Endothelial cell (in vitro differentiated cells): Measurements from ENCODE around the gene CPED1. TPM values are rescaled to one million over a fixed set of nuclear protein-coding genes. Genes with fewer than 3 reads are reported as not detected.

ENCODE experiments used
- DNase-seq: peaks from one replicate; pipeline ENCODE4 v3.0.0; 2021; ENCODE audit warnings: low spot score
- H3K27ac Mint-ChIP-seq: one replicate; pipeline ENCODE4 v1.8.0; 2021; ENCODE audit warnings: mixed read lengths, inconsistent platforms; ENCODE audit not compliant: unreplicated experiment
- H3K27me3 Mint-ChIP-seq: one replicate; pipeline ENCODE4 v1.8.0; 2021; ENCODE audit warnings: mild to moderate bottlenecking, moderate library complexity, mixed read lengths, inconsistent platforms; ENCODE audit not compliant: unreplicated experiment
- H3K36me3 Mint-ChIP-seq: one replicate; pipeline ENCODE4 v1.8.0; 2021; ENCODE audit warnings: mild to moderate bottlenecking, low read depth, mixed read lengths, inconsistent platforms; ENCODE audit not compliant: unreplicated experiment
- H3K4me1 Mint-ChIP-seq: one replicate; pipeline ENCODE4 v1.8.0; 2021; ENCODE audit warnings: mild to moderate bottlenecking, mixed read lengths, inconsistent platforms; ENCODE audit not compliant: unreplicated experiment
- H3K4me3 Mint-ChIP-seq: one replicate; pipeline ENCODE4 v1.8.0; 2021; ENCODE audit warnings: mild to moderate bottlenecking, mixed read lengths, inconsistent platforms; ENCODE audit not compliant: unreplicated experiment
- H3K9me3 Mint-ChIP-seq: one replicate; pipeline ENCODE4 v1.8.0; 2021; ENCODE audit warnings: mixed read lengths, inconsistent platforms; ENCODE audit not compliant: unreplicated experiment
- total RNA-seq: library from RNA; stranded (reverse); fragmentation: NEBNext Ultra II Directional; extraction: Animal tissue kit (Norgen Biotek cat#: 25700); gene quantifications from one replicate; pipeline ENCODE4 v1.2.1, GENCODE V29; 2021; ENCODE audit not compliant: unreplicated experiment
- TF ChIP-seq, protein P1 (sequence below): fragments of 200-600 bp; sonication (generic); IDR thresholded peaks from one replicate; pipeline ENCODE4 v1.5.0; 2021; ENCODE audit warnings: antibody characterized with exemption; ENCODE audit not compliant: unreplicated experiment

CPED1 gene
- total RNA-seq, 1 donor from 2014 or later, result 1.8 TPM

DNA sequence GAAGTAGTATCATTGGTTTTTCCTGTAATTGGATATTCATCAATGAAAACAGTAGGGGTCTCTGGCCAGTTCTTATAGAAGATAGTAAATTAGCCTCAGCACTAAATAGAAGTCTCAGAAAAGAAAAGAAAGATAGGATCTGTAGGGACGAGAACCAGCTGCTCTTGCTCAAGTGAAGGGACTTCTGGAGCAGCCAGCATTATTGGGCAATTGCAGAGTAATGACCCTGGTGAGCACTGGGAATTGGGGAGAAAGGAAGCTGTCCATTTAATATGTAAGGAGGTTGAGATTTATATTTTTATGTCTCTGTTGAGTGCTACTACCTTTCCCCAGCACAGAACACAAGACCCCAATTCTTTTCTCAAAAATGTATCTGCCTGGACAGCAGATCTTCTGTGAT lies 279.1 kb downstream of the CPED1 start:
- no peak for DNase-seq
- TF ChIP-seq, protein P1, sequence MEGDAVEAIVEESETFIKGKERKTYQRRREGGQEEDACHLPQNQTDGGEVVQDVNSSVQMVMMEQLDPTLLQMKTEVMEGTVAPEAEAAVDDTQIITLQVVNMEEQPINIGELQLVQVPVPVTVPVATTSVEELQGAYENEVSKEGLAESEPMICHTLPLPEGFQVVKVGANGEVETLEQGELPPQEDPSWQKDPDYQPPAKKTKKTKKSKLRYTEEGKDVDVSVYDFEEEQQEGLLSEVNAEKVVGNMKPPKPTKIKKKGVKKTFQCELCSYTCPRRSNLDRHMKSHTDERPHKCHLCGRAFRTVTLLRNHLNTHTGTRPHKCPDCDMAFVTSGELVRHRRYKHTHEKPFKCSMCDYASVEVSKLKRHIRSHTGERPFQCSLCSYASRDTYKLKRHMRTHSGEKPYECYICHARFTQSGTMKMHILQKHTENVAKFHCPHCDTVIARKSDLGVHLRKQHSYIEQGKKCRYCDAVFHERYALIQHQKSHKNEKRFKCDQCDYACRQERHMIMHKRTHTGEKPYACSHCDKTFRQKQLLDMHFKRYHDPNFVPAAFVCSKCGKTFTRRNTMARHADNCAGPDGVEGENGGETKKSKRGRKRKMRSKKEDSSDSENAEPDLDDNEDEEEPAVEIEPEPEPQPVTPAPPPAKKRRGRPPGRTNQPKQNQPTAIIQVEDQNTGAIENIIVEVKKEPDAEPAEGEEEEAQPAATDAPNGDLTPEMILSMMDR, result no peak
- no peaks in the 10 kb centered on the region for H3K36me3 Mint-ChIP-seq
- H3K4me1 Mint-ChIP-seq, result no peaks in the 10 kb centered on the region
- H3K9me3 Mint-ChIP-seq, result no peaks in the 10 kb centered on the region
- H3K27ac Mint-ChIP-seq, result no peak overlapping the region
- H3K4me3 Mint-ChIP-seq, result no peak overlapping the region
- H3K27me3 Mint-ChIP-seq, result peaks cover 1% of the 10 kb centered on the region

DNA sequence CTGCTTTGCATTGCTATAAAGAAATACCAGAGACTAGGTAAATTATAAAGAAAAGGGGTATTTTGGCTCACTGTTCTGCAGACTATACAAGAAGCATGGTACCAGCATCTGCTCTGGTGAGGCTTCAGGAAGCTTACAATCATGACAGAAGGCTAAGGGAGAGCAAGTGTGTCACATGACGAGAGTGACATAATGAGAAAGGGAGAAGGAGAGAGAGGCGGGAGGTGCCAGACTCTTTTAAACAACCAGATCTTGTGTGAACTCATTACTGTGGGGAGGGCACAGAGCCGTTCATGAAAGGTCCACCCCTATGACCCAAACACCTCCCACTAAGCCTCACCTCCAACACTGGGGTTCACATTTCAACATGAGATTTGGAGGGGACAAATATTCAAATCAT lies 281.3 kb downstream of the CPED1 start:
- Mint-ChIP-seq H3K27me3 (peaks cover 1% of the 10 kb centered on the region), H3K9me3 (no peaks in the 10 kb centered on the region), H3K27ac (no peak overlapping the region), H3K4me3 (no peak overlapping the region), H3K36me3 (no peaks in the 10 kb centered on the region), H3K4me1 (no peaks in the 10 kb centered on the region)
- DNase-seq, result no peak
- TF ChIP-seq, protein P1, result no peak

DNA sequence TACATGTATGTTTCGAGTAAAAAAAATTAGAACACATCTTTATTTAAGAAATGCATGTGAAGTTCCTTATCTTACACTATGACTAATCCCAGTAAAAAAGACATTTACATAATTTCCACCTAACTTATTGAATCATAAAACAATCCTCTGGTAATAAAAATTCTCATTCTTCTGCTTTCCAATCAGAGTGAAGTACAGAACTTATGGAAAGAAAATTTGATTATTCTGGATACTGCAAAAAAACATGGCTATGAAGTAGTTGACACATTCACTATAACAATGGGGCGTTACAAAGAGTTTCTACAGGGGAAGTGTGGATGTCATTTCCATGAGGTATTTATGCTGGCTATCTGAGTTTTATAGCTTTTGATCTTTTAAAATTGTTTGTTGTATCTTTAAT lies 282.6 kb downstream of the CPED1 start:
- Mint-ChIP-seq H3K27me3 (peaks cover 1% of the 10 kb centered on the region), H3K4me1 (no peaks in the 10 kb centered on the region), H3K9me3 (no peaks in the 10 kb centered on the region), H3K27ac (no peak overlapping the region), H3K36me3 (no peaks in the 10 kb centered on the region), H3K4me3 (no peak overlapping the region)
- TF ChIP-seq, protein P1, result no peak
- DNase-seq, result no peak

DNA sequence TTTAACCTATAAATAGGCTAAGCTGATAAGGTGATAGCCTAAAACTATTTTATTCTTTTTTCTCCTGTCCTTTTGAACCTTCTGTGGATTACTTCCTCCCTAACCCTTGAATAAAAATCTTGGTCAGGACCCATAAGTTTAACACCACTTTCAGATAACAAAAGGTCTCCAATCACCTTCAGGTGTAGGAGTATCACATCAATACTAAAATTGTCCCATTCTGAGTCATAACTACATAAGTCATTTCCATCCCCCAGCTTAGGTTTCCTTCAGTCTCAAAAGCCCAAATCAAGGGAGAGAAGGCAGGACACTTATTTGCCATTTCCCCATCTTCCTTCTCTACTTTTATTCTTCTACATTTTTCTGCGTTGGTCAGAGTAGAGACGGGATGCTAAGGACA lies 283.4 kb downstream of the CPED1 start:
- no peak overlapping the region for H3K4me3 Mint-ChIP-seq
- no peaks in the 10 kb centered on the region for H3K4me1 Mint-ChIP-seq
- DNase-seq, result no peak
- H3K36me3 Mint-ChIP-seq, result no peaks in the 10 kb centered on the region
- H3K9me3 Mint-ChIP-seq, result no peaks in the 10 kb centered on the region
- no peak overlapping the region for H3K27ac Mint-ChIP-seq
- TF ChIP-seq, protein P1, result no peak
- peaks cover 1% of the 10 kb centered on the region for H3K27me3 Mint-ChIP-seq

DNA sequence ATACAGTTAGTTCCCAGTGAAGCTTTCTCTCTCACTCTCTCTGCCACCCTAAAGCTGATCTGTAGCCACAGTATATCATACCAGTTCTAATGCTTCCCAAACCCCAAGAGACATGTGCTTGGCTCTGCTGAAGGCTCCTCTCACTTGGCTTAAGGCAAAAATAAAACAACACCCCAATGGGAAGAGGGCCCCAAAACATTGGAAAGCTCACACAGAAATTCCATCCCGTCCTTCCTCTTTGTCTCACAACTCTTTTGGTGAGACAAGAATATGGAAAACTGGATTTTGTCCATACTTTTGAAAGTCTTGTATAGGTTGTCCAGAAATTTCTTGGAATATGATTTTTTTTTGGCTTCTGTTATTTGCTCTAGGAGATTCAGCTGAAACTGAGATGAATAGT lies 284.2 kb downstream of the CPED1 start:
- Mint-ChIP-seq H3K4me1 (no peaks in the 10 kb centered on the region), H3K9me3 (no peaks in the 10 kb centered on the region), H3K36me3 (no peaks in the 10 kb centered on the region), H3K4me3 (no peak overlapping the region), H3K27ac (no peak overlapping the region), H3K27me3 (peaks cover 1% of the 10 kb centered on the region)
- DNase-seq, result no peak
- TF ChIP-seq, protein P1, result no peak
